HFFc6 (cell line): ENCODE results near the gene MYBPC3. TPM values are rescaled to one million over a fixed set of nuclear protein-coding genes. Genes with fewer than 3 reads are reported as not detected.

Experiments used
- DNase-seq: peaks from one replicate; pipeline ENCODE4 v3.0.0-alpha.2; 2018
- H3K27ac Mint-ChIP-seq: 2 replicates; pipeline ENCODE4 v1.8.0; 2020; ENCODE audit warnings: mild to moderate bottlenecking, mixed read lengths
- H3K27me3 Mint-ChIP-seq: 2 replicates; pipeline ENCODE4 v1.8.0; 2021; ENCODE audit warnings: mild to moderate bottlenecking, moderate library complexity, mixed read lengths; ENCODE audit not compliant: insufficient read depth
- H3K36me3 Mint-ChIP-seq: 2 replicates; pipeline ENCODE4 v1.8.0; 2021; ENCODE audit warnings: low read depth, mixed read lengths
- H3K4me1 Mint-ChIP-seq: 2 replicates; pipeline ENCODE4 v1.8.0; 2020; ENCODE audit warnings: low read depth, mixed read lengths
- H3K4me3 Mint-ChIP-seq: 2 replicates; pipeline ENCODE4 v1.8.0; 2020; ENCODE audit warnings: mild to moderate bottlenecking, moderate library complexity, mixed read lengths
- H3K9me3 Mint-ChIP-seq: 2 replicates; pipeline ENCODE4 v1.8.0; 2020; ENCODE audit warnings: mild to moderate bottlenecking, mixed read lengths
- CTCF ChIP-seq: fragments of 200-600 bp; sonication (generic); IDR thresholded peaks from 2 replicates; pipeline ENCODE4 v1.5.0; 2021; ENCODE audit warnings: antibody characterized with exemption, mild to moderate bottlenecking
- total RNA-seq, 6 experiments: library from RNA; stranded (reverse); fragmentation: NEBNext Ultra II Directional; extraction: Animal tissue kit (Norgen Biotek cat#: 25700); gene quantifications; 2 replicates in 1 of 6; 3 replicates in 5 of 6; pipeline ENCODE4 v1.2.3, GENCODE V29; 2021

Gene MYBPC3
- total RNA-seq, 6 experiments from 2014 or later, result not detected

DNA sequence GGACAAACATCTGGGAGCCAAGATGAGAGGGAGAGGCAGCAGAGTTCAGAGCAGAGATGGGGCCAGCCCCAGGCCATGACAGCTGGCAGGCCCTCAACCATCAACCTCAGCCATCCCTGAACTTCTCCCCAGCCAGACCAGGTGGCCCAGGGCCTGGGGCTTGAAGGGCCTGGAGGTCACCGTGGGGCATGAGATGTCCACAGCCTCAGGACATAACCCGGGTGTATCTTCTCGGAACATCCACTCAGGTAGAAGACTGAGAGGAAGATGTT is 43.5 kb upstream of the MYBPC3 start:
- Mint-ChIP-seq H3K36me3 (no peaks in the 10 kb centered on the region), H3K27ac (no peak overlapping the region), H3K27me3 (no peaks in the 10 kb centered on the region), H3K9me3 (no peaks in the 10 kb centered on the region), H3K4me1 (peaks cover 4% of the 10 kb centered on the region; the same call in 1 of the 2 replicates), H3K4me3 (no peak overlapping the region)
- DNase-seq, result no peak
- TF ChIP-seq CTCF, result no peak

- peaks cover 5% of the 10 kb centered on the region; the same call in 1 of the 2 replicates for H3K4me1 Mint-ChIP-seq
- TF ChIP-seq CTCF, result no peak
- no peak overlapping the region for H3K4me3 Mint-ChIP-seq
- no peak overlapping the region for H3K27ac Mint-ChIP-seq
- no peaks in the 10 kb centered on the region for H3K36me3 Mint-ChIP-seq
- H3K9me3 Mint-ChIP-seq, result no peaks in the 10 kb centered on the region
- DNase-seq, result no peak
- no peaks in the 10 kb centered on the region for H3K27me3 Mint-ChIP-seq
These were observed 42.9 kb upstream of the MYBPC3 start for GRCh38 chr11:47395223-47396048.

DNA sequence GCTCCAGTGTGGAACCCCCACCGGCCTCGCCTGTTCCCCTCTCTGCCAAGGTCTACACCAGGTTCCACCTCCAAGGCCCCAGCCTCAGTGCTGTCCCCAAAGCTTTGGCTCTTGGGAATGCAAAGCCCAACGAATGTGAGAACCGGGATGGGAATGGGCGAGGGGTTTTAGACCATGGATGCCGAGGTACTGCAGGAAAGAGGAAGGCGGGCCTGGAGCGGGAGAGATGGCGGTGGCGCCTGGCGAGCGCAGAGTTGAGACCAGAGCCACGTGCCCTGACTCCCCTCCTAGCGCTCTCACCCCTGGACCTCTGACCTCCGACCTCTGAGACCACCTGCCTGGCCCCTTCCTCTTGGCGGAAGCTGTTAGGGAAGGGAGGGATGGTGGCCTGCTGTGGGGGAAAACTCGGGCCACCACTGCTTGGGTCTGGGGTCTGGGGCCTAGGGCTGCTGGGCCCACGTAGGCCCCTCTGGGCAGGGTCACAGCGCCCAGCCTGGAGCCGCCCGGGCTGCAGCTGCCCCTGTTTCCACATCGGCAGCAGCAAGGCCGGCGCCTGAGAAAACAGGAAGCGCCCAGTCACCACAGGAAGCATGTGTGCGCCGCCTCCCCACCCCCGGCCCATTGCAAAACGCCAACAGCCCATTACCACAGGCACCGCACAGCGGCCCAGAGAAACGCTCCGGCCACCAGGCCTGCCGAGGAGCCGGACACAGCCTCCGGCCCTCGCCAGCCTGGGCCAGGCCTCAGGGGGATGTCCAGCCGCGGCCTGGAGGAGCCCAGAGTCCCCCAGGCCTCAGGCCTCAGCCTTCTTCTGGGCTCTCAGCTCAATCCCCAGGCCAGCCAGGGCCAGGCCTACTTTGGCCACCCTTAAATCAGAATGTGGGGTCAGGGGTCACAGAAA is 42.1 kb upstream of the MYBPC3 start:
- H3K27me3 Mint-ChIP-seq, result peaks cover 2% of the 10 kb centered on the region; the same call in 1 of the 2 replicates
- no peaks in the 10 kb centered on the region for H3K9me3 Mint-ChIP-seq
- peaks cover 5% of the 10 kb centered on the region; the same call in 1 of the 2 replicates for H3K4me1 Mint-ChIP-seq
- H3K4me3 Mint-ChIP-seq, result no peak overlapping the region
- no peaks in the 10 kb centered on the region for H3K36me3 Mint-ChIP-seq
- no peak for TF ChIP-seq CTCF
- no peak for DNase-seq
- H3K27ac Mint-ChIP-seq, result no peak overlapping the region; the same call in 1 of the 2 replicates

- no peak for TF ChIP-seq CTCF
- no peaks in the 10 kb centered on the region for H3K9me3 Mint-ChIP-seq
- H3K4me1 Mint-ChIP-seq, result peaks cover 5% of the 10 kb centered on the region; the same call in 1 of the 2 replicates
- no peak for DNase-seq
- no peak overlapping the region for H3K4me3 Mint-ChIP-seq
- H3K27me3 Mint-ChIP-seq, result peaks cover 2% of the 10 kb centered on the region; the same call in 1 of the 2 replicates
- no peak overlapping the region; the same call in 1 of the 2 replicates for H3K27ac Mint-ChIP-seq
- no peaks in the 10 kb centered on the region for H3K36me3 Mint-ChIP-seq
These were observed 41.5 kb upstream of the MYBPC3 start for GRCh38 chr11:47394050-47394321.

- H3K27ac Mint-ChIP-seq, result peak overlapping the region; percentile 36; the same call in 1 of the 2 replicates
- peaks cover 2% of the 10 kb centered on the region; the same call in 1 of the 2 replicates for H3K27me3 Mint-ChIP-seq
- peak; percentile 39 for DNase-seq
- no peaks in the 10 kb centered on the region for H3K36me3 Mint-ChIP-seq
- no peak for TF ChIP-seq CTCF
- H3K4me3 Mint-ChIP-seq, result no peak overlapping the region
- peaks cover 5% of the 10 kb centered on the region; the same call in 1 of the 2 replicates for H3K4me1 Mint-ChIP-seq
- H3K9me3 Mint-ChIP-seq, result no peaks in the 10 kb centered on the region
These were observed 40.9 kb upstream of the MYBPC3 start for GRCh38 chr11:47393163-47394049.
